Brain microvascular endothelial cell (primary cell): ENCODE data around the gene WNT6.

Experiments used
- DNase-seq: peaks from one replicate; pipeline ENCODE4 v3.0.0-alpha.2; 2020
- H3K27ac ChIP-seq: fragments of 250-450 bp; sonication (Bioruptor Pico); 2 replicates; pipeline ENCODE4 v1.5.1; 2020; ENCODE audit warnings: mild to moderate bottlenecking, moderate library complexity
- H3K27me3 ChIP-seq: fragments of 250-450 bp; sonication (Bioruptor Pico); replicated peaks from 2 replicates; pipeline ENCODE4 v1.5.1; 2020; ENCODE audit warnings: mild to moderate bottlenecking
- H3K36me3 ChIP-seq: fragments of 250-450 bp; sonication (Bioruptor Pico); replicated peaks from 2 replicates; pipeline ENCODE4 v1.5.1; 2020; ENCODE audit warnings: mild to moderate bottlenecking
- H3K4me3 ChIP-seq: 2 replicates; pipeline ENCODE4 v1.5.1; 2011; ENCODE audit warnings: low read depth, mild to moderate bottlenecking, control low read depth, low read length, moderate library complexity
- CTCF ChIP-seq: IDR thresholded peaks from 2 replicates; pipeline ENCODE4 v1.5.1; 2011; ENCODE audit warnings: low read depth, mild to moderate bottlenecking, moderate library complexity, low read length, control low read depth, inconsistent platforms; ENCODE audit errors: missing control alignments
- in situ Hi-C: cut with HindIII; loops from 2 replicates; pipeline ENCODE4 v1.10.0; 2017; ENCODE audit warnings: low sequenced_read_pairs, low pct_ligation_motif_present

The WNT6 gene

GRCh38 chr2:218882866-218883366 lies 23.3 kb downstream of the WNT6 start:
- Histone ChIP-seq H3K36me3 (no peaks in the 10 kb centered on the region), H3K27ac (no peak overlapping the region), H3K27me3 (peaks cover 73% of the 10 kb centered on the region), H3K4me3 (no peak overlapping the region)
- TF ChIP-seq CTCF = no peak
- in situ Hi-C loops = no loop called here
- no peak for DNase-seq

DNA sequence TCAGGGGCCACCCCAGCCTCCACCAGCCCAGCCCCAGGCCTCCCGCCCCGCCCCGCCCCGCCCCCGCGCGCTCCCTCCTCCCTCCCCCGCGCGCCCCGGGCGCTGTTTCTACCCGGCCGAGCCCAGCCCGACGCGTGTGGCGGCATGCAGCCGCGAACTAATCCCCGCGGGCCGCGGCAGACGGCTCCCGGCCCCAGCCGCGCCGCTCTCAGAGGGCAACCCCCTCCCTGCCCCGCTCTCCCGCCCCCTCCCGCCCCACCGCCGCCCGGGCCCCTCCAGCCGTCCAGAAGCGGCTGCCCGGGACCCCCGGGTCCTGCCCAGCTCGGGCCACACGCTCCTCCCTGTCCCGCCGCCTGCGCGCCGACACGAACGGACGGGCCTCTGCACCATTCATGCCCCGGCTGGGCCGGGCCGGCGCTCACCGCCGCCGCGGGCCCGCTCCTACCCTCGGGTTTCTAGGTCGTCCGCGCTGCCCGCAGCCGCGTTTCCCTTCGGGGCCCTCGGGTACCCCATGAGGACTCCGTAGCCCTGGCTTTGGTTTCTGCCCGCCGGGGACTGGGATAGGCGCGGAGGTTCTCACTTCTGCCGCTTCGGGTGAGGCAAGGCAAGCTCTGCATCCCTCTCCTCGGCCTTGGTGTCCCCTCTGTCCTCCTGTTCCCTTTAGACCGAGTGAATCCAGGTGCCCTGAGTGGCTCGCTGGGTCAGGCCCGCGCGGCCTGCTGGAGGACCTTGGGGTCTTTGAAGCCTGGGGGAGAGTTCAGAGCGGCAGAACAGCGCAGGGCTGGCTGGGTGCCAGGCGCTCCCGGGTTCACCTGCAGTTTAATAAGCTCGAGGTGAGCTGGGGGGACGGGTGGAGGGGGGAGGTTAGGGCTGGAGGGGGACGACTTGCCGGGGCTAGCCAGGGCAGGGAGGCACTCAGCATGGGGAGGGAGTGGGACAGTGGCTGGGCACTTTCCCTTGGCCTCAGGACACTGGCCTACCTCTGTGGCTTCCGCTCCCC lies 24.2 kb downstream of the WNT6 start:
- no peak for TF ChIP-seq CTCF
- H3K27ac ChIP-seq = no peak overlapping the region
- H3K36me3 ChIP-seq = no peaks in the 10 kb centered on the region
- H3K27me3 ChIP-seq = peaks cover 72% of the 10 kb centered on the region
- in situ Hi-C loops = no loop called here
- no peak overlapping the region for H3K4me3 ChIP-seq
- DNase-seq = no peak

DNA sequence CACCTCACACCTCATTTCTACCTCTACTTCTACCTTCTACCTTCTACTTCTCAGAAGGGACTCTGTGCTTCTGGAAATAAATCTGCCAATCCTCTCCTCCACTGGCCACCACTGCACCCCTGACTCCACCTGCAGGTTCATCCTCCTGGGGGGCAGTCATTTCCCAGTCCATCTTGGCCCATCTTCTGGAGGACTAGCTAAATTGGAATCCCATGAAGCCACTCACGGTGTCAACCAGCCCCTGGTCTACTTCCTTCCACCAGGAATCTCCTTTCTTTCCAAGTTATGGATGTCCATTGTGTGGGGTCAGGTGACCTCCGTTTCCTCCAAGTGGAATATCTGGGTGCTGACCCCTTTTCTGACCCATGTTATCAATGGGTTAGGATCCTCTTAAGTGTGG lies 24.9 kb downstream of the WNT6 start:
- Histone ChIP-seq H3K36me3 (no peaks in the 10 kb centered on the region), H3K27me3 (peaks cover 68% of the 10 kb centered on the region), H3K27ac (no peak overlapping the region), H3K4me3 (no peak overlapping the region)
- TF ChIP-seq CTCF = no peak
- DNase-seq = no peak
- in situ Hi-C loops = no loop called here

DNA sequence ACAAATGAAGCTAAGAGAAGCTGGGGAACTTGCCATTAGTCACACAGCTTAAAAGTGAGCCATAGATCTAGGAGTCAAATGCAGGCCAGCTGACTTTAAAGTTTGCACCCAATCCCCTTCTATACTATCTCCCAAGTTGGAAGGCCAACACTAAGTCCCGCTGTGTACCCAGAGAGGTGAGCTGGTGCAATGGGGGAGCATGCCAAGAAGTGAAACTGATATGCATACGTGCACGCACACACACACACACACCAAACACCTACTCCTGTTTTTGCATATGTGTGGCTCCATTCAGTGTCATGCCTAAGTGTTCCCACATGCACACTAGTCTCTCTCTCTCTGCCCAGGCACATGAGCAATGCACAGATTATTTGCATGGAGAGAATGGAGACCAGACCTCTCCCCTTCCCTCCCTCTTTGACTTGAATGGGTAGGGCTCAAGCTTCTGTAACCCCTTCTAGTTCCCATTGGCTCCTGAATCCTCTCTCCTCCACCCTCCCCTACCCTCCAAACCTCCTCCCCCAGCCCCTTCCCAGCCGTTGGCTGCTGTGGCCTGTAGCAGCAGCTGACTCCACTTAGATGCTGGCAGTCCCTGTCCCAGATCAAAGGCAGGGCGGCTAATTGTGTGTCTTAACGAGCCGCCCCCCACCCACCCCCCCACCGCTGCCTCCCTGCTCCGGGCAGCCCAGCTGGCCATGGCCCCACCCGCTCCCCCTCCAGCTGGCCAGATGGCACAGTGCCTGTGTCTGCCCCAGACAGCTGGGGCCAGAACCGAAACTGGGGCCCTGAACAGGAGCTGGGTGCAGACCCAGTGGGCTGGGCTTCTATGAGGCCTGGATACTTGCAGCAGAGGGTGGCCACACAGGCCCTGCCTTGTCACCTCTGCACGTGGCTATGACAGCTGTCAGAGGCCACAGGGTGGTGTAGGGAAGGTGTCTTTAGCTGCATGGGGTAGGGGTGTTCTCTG lies 26.7 kb downstream of the WNT6 start:
- DNase-seq = no peak
- H3K27me3 ChIP-seq = peaks cover 62% of the 10 kb centered on the region
- in situ Hi-C loops = no loop called here
- H3K27ac ChIP-seq = no peak overlapping the region
- no peaks in the 10 kb centered on the region for H3K36me3 ChIP-seq
- TF ChIP-seq CTCF = no peak
- no peak overlapping the region for H3K4me3 ChIP-seq

DNA sequence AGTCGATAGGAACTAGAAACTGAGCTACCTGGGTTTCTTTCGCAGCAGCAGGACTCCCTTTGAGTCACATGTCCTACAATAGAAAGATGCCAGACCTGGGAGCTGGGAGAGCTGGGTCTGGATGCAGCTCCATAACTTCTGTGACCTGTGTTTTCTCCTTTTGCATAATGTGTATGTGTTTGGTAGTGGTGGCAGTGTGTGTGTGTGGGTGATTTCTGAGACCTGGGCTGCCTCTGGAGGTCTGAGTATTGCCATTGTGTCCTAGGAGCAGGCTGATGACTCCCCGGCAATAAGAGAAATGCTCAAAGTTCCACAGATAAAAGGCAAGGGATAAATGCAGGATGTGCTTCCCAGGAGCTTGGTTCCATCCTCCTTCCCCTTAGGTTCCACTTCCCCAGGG lies 27.5 kb downstream of the WNT6 start:
- no peak for DNase-seq
- no peak overlapping the region for H3K4me3 ChIP-seq
- H3K27ac ChIP-seq = no peak overlapping the region
- H3K27me3 ChIP-seq = peaks cover 62% of the 10 kb centered on the region
- H3K36me3 ChIP-seq = no peaks in the 10 kb centered on the region
- in situ Hi-C loops = no loop called here
- TF ChIP-seq CTCF = no peak
